Kidney (tissue), 14 donors: ENCODE measurements around the gene SMIM14. TPM values are rescaled to one million over a fixed set of nuclear protein-coding genes. Genes with fewer than 3 reads are reported as not detected.

ENCODE experiments used
- DNase-seq, 5 donors: peaks; one replicate each; pipeline ENCODE4 v3.0.0-alpha.2; 2013 to 2020
- FAIRE-seq: peaks from 2 replicates; lab custom pipeline; 2012; peaks lifted over from hg19 to GRCh38; lab: Jason Lieb, UNC
- H3K27ac ChIP-seq, 2 donors: one replicate each; pipeline ENCODE4 v1.7.0; 2013; ENCODE audit warnings: low read depth in 2 of 2, low read length in 2 of 2, inconsistent platforms in 1 of 2
- H3K27me3 ChIP-seq: one replicate; pipeline ENCODE4 v1.7.1; 2013; ENCODE audit warnings: low read length, inconsistent platforms; ENCODE audit not compliant: control insufficient read depth, insufficient read depth
- H3K36me3 ChIP-seq, 3 donors: one replicate each; pipeline versions ENCODE4 v1.7.0 to v1.7.1; 2013; ENCODE audit warnings: low read length in 3 of 3, control low read depth in 1 of 3, inconsistent platforms in 1 of 3; ENCODE audit not compliant: insufficient read depth in 3 of 3, control insufficient read depth in 2 of 3
- H3K4me1 ChIP-seq, 3 donors: one replicate each; pipeline versions ENCODE4 v1.7.0 to v1.7.1; 2013; ENCODE audit warnings: low read length in 3 of 3, inconsistent platforms in 1 of 3, low read depth in 1 of 3; ENCODE audit not compliant: control insufficient read depth in 2 of 3, insufficient read depth in 2 of 3
- H3K4me3 ChIP-seq, 3 donors: one replicate each; pipeline versions ENCODE4 v1.7.0 to v1.8.1; 2013; ENCODE audit warnings: low read length in 3 of 3, control low read depth in 1 of 3, inconsistent platforms in 1 of 3
- H3K9ac ChIP-seq, 3 donors: one replicate each; pipeline versions ENCODE4 v1.7.0 to v1.7.1; 2013; ENCODE audit warnings: low read length in 3 of 3, control low read depth in 1 of 3, inconsistent platforms in 1 of 3
- H3K9me3 ChIP-seq, 3 donors: one replicate each; pipeline versions ENCODE4 v1.7.0 to v1.7.1; 2013; ENCODE audit warnings: low read length in 3 of 3, control low read depth in 1 of 3, inconsistent platforms in 1 of 3; ENCODE audit not compliant: control insufficient read depth in 2 of 3, insufficient read depth in 1 of 3
- intact Hi-C: fragments of 100-400 bp; cut with DNase I; formaldehyde crosslinking; loops from one replicate; pipeline ENCODE4 v1.11.1; 2022
- polyA plus RNA-seq: library from polyadenylated mRNA; stranded (reverse); fragments of 350-450 nt; fragmentation: Illumina TruSeq; extraction: RNeasy Lipid Tissue Mini Kit (QIAGEN cat#74804); gene quantifications from one replicate; pipeline ENCODE4 v1.2.3, GENCODE V29; 2014; ENCODE audit warnings: low read depth, low replicate concordance; ENCODE audit not compliant: insufficient read depth
- total RNA-seq: library from RNA; stranded (reverse); fragmentation: NEBNext Ultra II Directional; extraction: Animal tissue kit (Norgen Biotek cat#: 25700); gene quantifications from one replicate; pipeline ENCODE4 v1.2.1, GENCODE V29; 2021
- TF ChIP-seq, protein P1 (sequence below): IDR thresholded peaks from 3 replicates; pipeline ENCODE4 v1.5.1; 2012; ENCODE audit warnings: mild to moderate bottlenecking, moderate library complexity, borderline replicate concordance; ENCODE audit not compliant: insufficient read depth; ENCODE audit errors: extremely low read depth
- donor health status: control.
- donor health status: control.
- donor health status: control.
- donor health status: control.
- donor health status: control.
- donor health status: DM: yes; HTN: yes; CAD: no.
- donor health status: Normal renal cell carcinoma (clear cell type).

The SMIM14 gene
- total and polyA plus RNA-seq, 2 donors from 2014 or later: 26.3 to 64.2 TPM

DNA sequence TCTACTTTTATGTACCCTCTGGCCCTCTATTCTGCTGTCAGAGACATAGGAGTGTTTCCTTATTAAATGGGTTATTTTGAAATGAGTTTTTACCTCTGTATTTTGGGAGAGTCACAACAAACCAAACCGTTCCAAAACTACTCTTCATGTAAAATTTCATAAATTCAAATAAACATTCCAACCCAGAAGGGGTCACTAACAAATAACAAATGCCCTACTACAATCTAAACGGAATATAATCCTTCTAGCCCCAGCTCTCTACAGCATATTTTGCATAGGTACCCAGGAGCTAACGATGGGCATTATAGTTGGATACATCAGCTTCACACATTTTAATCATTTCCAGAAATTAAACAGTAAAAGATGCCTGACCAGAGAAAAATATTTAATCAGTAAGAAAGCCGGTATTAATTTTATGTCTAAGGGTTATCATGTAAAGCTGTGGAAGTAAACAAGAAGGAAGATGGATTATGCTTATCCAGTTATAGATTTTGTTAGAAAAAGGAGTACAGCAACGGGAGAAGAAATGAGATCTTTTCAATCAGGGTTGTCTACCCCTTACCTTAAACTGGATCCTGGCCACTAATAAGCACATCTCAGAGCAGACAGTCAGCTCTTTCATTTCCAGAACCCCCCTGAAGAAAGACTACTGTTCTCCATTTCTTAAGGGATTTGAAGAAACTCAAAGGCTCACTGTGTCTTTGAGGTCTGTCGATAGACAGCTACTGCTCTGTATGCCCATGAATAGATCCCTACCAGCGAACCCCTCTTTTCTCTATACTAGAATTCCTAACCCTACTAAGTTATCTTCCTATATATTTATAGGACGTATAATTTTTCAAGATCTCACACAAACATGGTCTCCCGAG is 112.6 kb downstream of the SMIM14 start:
- peak in 2 of 5 donors; percentile 28 to 37 for DNase-seq
- Histone ChIP-seq H3K27ac (peak overlapping the region; percentile 80 to 98), H3K4me3 (peak overlapping the region; percentile 88 to 95 (median 91)), H3K4me1 (peaks cover 0 to 5% (median 5%) of the 10 kb centered on the region in 3 donors), H3K9ac (peak overlapping the region; percentile 60 to 94 (median 80)), H3K36me3 (no peaks in the 10 kb centered on the region), H3K27me3 (no peaks in the 10 kb centered on the region), H3K9me3 (no peaks in the 10 kb centered on the region)
- intact Hi-C loops: no loop called here
- TF ChIP-seq, protein P1, sequence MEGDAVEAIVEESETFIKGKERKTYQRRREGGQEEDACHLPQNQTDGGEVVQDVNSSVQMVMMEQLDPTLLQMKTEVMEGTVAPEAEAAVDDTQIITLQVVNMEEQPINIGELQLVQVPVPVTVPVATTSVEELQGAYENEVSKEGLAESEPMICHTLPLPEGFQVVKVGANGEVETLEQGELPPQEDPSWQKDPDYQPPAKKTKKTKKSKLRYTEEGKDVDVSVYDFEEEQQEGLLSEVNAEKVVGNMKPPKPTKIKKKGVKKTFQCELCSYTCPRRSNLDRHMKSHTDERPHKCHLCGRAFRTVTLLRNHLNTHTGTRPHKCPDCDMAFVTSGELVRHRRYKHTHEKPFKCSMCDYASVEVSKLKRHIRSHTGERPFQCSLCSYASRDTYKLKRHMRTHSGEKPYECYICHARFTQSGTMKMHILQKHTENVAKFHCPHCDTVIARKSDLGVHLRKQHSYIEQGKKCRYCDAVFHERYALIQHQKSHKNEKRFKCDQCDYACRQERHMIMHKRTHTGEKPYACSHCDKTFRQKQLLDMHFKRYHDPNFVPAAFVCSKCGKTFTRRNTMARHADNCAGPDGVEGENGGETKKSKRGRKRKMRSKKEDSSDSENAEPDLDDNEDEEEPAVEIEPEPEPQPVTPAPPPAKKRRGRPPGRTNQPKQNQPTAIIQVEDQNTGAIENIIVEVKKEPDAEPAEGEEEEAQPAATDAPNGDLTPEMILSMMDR: no peak
- no peak for FAIRE-seq

DNA sequence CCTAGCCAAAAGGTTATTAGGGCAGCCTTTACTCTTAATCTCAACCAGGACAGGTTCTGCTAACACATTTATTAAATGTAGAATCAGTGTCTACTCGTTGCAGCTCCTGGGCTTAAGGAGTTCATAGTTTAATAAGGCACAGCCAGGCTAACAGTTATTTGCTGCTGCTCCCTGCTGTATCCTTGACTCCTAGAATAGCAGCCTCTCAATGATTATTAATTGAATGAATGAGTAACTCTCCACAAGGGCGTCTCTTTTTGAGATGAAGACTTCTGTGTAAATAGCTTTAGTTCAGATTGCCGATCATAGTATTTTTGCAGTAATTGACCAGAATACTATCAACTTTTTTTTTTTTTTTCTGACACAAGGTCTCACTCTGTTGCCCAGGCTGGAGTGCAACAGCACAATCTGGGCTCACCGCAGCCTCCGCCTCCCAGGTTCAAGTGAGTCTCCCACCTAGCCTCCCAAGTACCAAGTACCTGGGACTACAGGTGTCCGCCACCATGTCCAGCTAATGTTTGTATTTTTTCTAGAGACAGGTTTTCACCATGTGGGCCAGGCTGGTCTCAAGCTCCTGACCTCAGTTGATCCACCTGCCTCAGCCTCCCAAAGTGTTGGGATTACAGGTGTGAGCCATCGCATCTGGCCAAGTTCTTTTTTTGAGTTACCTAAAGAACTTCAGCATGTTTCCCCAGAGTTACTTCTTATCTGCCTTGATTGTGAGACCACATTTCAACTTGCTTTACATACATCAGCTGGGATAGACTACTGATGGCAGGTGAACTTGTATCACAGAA is 114.3 kb downstream of the SMIM14 start:
- H3K4me1 ChIP-seq: peaks cover 0 to 5% (median 5%) of the 10 kb centered on the region in 3 donors
- H3K36me3 ChIP-seq: peaks cover 0 to 5% (median 0%) of the 10 kb centered on the region in 3 donors
- no peaks in the 10 kb centered on the region for H3K9me3 ChIP-seq
- TF ChIP-seq, protein P1: no peak
- no peak for FAIRE-seq
- H3K4me3 ChIP-seq: no peak overlapping the region
- intact Hi-C loops: no loop called here
- no peaks in the 10 kb centered on the region for H3K27me3 ChIP-seq
- H3K27ac ChIP-seq: no peak overlapping the region
- no peak overlapping the region for H3K9ac ChIP-seq
- no peak for DNase-seq

DNA sequence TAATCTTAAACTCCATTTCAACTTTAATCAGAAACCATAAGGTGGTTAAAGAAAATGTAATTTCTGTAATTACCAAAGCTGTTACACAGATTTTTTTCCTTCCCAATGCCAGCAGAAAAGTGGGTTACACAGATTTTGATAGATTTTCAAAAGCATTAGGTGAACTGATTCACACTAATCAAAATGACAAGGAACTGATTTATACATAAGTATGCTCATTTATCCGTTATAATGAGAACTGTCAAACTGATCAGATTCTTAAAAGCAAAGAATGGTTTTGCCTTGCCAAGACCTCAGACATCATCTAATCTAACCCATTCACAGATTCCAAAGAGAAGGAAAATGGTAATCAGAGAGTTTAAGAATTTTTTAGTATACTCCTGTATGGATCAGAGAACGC is 116.6 kb downstream of the SMIM14 start:
- TF ChIP-seq, protein P1: no peak
- no peaks in the 10 kb centered on the region for H3K27me3 ChIP-seq
- FAIRE-seq: no peak
- no peaks in the 10 kb centered on the region for H3K9me3 ChIP-seq
- H3K36me3 ChIP-seq: peaks cover 0 to 5% (median 0%) of the 10 kb centered on the region in 3 donors
- H3K9ac ChIP-seq: no peak overlapping the region
- no peak for DNase-seq
- no peak overlapping the region for H3K4me3 ChIP-seq
- intact Hi-C loops: no loop called here
- peaks cover 0 to 5% (median 0%) of the 10 kb centered on the region in 3 donors for H3K4me1 ChIP-seq
- H3K27ac ChIP-seq: no peak overlapping the region
